Bronchial epithelial cell (primary cell): ENCODE results near the gene ONECUT1. TPM values are rescaled to one million over a fixed set of nuclear protein-coding genes. Genes with fewer than 3 reads are reported as not detected.

Experiments used
- DNase-seq: peaks from one replicate; pipeline ENCODE4 v3.0.0-alpha.2; 2010; ENCODE audit warnings: low read depth
- FAIRE-seq: peaks from 2 replicates; lab custom pipeline; 2011; peaks lifted over from hg19 to GRCh38; lab: Jason Lieb, UNC
- H3K27me3 ChIP-seq: 2 replicates; pipeline ENCODE4 v1.5.1; 2011; ENCODE audit warnings: low read length; ENCODE audit not compliant: control insufficient read depth, insufficient read depth
- H3K36me3 ChIP-seq: 2 replicates; pipeline ENCODE4 v1.5.1; 2011; ENCODE audit warnings: low read length; ENCODE audit not compliant: control insufficient read depth, insufficient read depth
- H3K4me3 ChIP-seq: 2 replicates; pipeline ENCODE4 v1.5.1; 2011; ENCODE audit warnings: mild to moderate bottlenecking, low read depth, low read length, control low read depth
- total RNA-seq: library from RNA; depleted of rRNA; stranded (reverse); fragments of >200 nt; gene quantifications from 2 replicates; pipeline ENCODE4 v1.2.1, GENCODE V29; 2014
- TF ChIP-seq, protein P1 (sequence below): IDR thresholded peaks from 2 replicates; pipeline ENCODE4 v1.5.1; 2011; ENCODE audit warnings: mild to moderate bottlenecking, moderate library complexity, low read length, control low read depth, inconsistent platforms; ENCODE audit not compliant: insufficient read depth, severe bottlenecking

ONECUT1 gene
- total RNA-seq, 1 donor from 2014 or later, result not detected

DNA sequence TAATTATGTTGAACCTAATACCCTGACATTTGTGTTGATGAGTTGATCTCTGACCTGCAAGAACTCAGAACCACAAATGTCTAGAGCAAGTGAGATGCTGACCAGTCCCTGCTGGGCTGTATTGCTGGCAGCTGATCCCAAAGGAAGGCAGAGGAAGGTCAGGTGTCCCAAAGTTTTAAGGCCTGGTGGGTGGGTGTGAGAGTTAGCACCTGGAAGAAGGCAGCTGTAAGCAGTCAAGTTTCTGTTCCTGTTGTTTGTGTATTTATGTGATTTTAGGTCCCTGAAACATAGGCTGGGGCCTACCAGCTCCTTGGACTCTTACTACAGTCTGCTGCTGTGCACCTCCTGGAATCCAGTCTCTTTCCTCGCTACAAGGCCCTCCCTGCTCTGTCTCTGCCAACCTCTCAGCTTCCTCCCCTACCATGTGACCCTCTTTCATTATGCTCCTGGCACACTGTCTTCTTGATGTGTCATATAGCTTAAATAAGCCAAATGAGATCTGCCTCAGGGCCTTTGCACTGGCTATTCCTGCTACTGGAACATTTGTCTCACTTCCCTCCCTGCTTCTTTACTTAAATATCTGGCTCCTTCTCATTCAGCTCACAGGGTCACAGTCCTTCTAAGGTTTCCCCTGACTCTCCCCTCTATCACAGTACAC lies 80.0 kb downstream of the ONECUT1 start:
- TF ChIP-seq, protein P1, sequence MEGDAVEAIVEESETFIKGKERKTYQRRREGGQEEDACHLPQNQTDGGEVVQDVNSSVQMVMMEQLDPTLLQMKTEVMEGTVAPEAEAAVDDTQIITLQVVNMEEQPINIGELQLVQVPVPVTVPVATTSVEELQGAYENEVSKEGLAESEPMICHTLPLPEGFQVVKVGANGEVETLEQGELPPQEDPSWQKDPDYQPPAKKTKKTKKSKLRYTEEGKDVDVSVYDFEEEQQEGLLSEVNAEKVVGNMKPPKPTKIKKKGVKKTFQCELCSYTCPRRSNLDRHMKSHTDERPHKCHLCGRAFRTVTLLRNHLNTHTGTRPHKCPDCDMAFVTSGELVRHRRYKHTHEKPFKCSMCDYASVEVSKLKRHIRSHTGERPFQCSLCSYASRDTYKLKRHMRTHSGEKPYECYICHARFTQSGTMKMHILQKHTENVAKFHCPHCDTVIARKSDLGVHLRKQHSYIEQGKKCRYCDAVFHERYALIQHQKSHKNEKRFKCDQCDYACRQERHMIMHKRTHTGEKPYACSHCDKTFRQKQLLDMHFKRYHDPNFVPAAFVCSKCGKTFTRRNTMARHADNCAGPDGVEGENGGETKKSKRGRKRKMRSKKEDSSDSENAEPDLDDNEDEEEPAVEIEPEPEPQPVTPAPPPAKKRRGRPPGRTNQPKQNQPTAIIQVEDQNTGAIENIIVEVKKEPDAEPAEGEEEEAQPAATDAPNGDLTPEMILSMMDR, result no peak
- H3K4me3 ChIP-seq, result no peak overlapping the region
- H3K27me3 ChIP-seq, result no peaks in the 10 kb centered on the region
- FAIRE-seq (peak; percentile 36), DNase-seq (peak; percentile 41)
- no peaks in the 10 kb centered on the region for H3K36me3 ChIP-seq

DNA sequence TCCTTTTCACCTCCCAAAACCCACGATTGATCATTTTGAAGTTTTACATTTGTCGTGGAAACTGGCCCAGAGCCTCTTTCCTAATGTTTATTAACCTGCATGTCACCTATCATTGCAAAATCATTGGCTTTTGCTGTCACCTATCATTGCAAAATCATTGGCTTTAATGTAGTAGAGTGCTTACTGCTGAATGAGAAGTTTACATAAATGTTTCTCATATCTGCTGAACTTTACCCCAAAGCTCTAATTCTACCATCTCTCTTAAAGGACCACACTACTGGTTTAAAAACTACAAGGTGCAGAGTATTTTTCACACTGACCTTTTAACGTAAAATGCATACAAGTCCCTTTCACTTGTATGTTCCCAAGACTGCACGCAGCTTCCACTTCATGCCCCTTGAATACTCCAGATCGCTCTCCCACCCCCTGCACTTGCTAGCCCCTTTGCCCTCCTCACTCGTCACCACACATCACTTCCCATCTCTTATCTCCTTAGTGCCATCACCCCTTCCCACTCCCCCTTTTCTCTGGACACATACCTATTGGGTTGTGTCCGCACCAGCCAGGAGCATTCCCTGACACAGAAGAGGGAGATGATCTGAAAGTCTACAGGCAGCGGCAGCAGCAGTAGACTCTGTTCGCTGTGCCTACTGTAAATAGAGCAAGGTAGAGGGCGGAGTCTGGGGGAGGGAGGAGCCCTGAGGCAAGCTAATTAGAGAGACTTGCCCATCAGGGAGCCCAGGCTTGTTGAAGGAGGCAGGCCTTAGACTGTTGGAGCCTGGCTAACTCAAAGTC lies 80.8 kb downstream of the ONECUT1 start:
- FAIRE-seq (peak; percentile 60), DNase-seq (peak; percentile 44)
- Histone ChIP-seq H3K36me3 (no peaks in the 10 kb centered on the region), H3K4me3 (no peak overlapping the region), H3K27me3 (no peaks in the 10 kb centered on the region)
- TF ChIP-seq, protein P1, result no peak

Other genes with a start within 250 kb of the ONECUT1 start
- gene ARPP19, start 221.3 kb downstream of the ONECUT1 start, total RNA-seq, result 116 and 150 TPM in 2 replicates
- 16.6 and 20.0 TPM in 2 replicates for gene ATOSA, start 110.9 kb downstream of the ONECUT1 start, total RNA-seq